A673 (cell line): ENCODE measurements around the gene ALG8.

Source experiments
- EZH2 ChIP-seq: fragments of 200-600 bp; sonication (generic); IDR thresholded peaks from 2 replicates; pipeline ENCODE4 v1.6.1; 2017; ENCODE audit warnings: borderline replicate concordance, low read depth, mild to moderate bottlenecking, mixed read lengths, antibody characterized with exemption, low read length; ENCODE audit not compliant: poor library complexity, severe bottlenecking
- TF ChIP-seq, protein P1 (sequence below): fragments of 300-800, 200-600 bp; sonication (generic); conservative IDR thresholded peaks from 2 replicates; pipeline ENCODE4 v1.5.1; 2017; ENCODE audit warnings: low read depth, mild to moderate bottlenecking, antibody characterized with exemption, low read length, moderate library complexity, mixed read lengths

DNA sequence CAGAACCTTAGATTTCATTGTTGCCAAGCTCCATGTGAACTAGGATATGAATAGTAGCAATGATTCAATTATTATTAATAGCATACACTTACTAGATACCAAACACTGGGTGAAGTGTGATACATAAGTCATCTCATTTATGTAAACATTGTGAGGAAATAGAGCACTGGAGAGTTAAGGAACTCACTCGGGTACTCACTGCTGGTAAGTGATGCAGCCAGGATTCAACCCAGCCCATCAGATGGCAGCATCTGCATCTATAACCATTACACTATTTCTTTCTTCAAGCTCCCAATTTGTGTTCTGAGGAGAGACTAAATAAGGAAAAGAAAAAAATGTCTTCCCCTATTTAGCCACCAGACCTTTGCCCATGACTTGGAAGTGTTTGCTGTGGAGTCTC lies 10.2 kb upstream of the ALG8 start:
- TF ChIP-seq, protein P1, sequence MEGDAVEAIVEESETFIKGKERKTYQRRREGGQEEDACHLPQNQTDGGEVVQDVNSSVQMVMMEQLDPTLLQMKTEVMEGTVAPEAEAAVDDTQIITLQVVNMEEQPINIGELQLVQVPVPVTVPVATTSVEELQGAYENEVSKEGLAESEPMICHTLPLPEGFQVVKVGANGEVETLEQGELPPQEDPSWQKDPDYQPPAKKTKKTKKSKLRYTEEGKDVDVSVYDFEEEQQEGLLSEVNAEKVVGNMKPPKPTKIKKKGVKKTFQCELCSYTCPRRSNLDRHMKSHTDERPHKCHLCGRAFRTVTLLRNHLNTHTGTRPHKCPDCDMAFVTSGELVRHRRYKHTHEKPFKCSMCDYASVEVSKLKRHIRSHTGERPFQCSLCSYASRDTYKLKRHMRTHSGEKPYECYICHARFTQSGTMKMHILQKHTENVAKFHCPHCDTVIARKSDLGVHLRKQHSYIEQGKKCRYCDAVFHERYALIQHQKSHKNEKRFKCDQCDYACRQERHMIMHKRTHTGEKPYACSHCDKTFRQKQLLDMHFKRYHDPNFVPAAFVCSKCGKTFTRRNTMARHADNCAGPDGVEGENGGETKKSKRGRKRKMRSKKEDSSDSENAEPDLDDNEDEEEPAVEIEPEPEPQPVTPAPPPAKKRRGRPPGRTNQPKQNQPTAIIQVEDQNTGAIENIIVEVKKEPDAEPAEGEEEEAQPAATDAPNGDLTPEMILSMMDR = peak; percentile 25; the same call in 1 of the 2 replicates
- TF ChIP-seq EZH2 = no peak
